VCaP (cell line): ENCODE data around the gene OR8G1.

Experiments
- H3K27ac ChIP-seq: fragments of 450-650 bp; 2 replicates; pipeline ENCODE4 v1.5.1; 2017
- CTCF ChIP-seq: fragments of 450-650 bp; conservative IDR thresholded peaks from 2 replicates; pipeline ENCODE4 v1.5.1; 2017; ENCODE audit warnings: mild to moderate bottlenecking, moderate library complexity

Gene OR8G1

GRCh38 chr11:124199702-124200101 is 41.2 kb upstream of the OR8G1 start:
- H3K27ac ChIP-seq, result no peak overlapping the region
- no peak for TF ChIP-seq CTCF

GRCh38 chr11:124200671-124201070 is 40.2 kb upstream of the OR8G1 start:
- no peak overlapping the region for H3K27ac ChIP-seq
- TF ChIP-seq CTCF, result no peak

- H3K27ac ChIP-seq, result no peak overlapping the region
- TF ChIP-seq CTCF, result no peak
These were observed 37.9 kb upstream of the OR8G1 start for GRCh38 chr11:124202951-124203350.

- H3K27ac ChIP-seq, result no peak overlapping the region
- no peak for TF ChIP-seq CTCF
These were observed 36.9 kb upstream of the OR8G1 start for GRCh38 chr11:124204008-124204407.

GRCh38 chr11:124207102-124207792 is 33.6 kb upstream of the OR8G1 start:
- TF ChIP-seq CTCF, result no peak

GRCh38 chr11:124209824-124210357 is 31.0 kb upstream of the OR8G1 start:
- no peak for TF ChIP-seq CTCF
- no peak overlapping the region for H3K27ac ChIP-seq

More at GRCh38 chr11:124207102-124207792, 33.6 kb upstream of the OR8G1 start:
- H3K27ac ChIP-seq, result no peak overlapping the region

- no peak for TF ChIP-seq CTCF
These were observed 30.5 kb upstream of the OR8G1 start for GRCh38 chr11:124210421-124210820.

More at GRCh38 chr11:124210421-124210820, 30.5 kb upstream of the OR8G1 start:
- H3K27ac ChIP-seq, result no peak overlapping the region
